Measurements from ENCODE around the gene SZRD1.

DNA sequence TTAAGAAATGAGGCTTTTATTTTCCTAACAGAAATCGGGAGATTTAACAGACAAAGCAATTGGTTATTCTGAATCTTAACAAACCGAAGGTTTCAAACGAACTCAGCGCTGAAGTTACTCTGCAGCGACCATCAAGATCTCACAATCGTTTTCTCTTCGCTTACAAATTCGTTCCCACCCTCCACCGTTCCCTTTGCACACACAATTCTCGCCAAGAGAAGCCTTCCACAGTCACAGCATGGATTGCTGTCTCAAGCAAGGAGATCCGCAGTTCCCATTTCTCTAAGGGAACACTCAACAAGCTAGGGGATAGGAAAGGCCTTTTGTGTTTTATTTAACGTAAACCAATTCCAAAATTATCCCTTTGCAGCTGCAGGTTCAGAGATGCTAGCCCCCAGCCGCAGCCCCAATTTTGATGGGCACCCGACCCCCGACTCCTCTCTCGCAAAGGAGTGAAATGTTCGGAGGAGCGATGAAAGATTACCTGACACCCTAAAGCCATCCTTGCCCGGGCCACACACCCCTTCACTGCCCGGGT is 15.5 kb upstream of the SZRD1 start:
- no peak for TF ChIP-seq RFX5 (IDR thresholded peaks at IDR 0.05)
- TF ChIP-seq, protein P1, sequence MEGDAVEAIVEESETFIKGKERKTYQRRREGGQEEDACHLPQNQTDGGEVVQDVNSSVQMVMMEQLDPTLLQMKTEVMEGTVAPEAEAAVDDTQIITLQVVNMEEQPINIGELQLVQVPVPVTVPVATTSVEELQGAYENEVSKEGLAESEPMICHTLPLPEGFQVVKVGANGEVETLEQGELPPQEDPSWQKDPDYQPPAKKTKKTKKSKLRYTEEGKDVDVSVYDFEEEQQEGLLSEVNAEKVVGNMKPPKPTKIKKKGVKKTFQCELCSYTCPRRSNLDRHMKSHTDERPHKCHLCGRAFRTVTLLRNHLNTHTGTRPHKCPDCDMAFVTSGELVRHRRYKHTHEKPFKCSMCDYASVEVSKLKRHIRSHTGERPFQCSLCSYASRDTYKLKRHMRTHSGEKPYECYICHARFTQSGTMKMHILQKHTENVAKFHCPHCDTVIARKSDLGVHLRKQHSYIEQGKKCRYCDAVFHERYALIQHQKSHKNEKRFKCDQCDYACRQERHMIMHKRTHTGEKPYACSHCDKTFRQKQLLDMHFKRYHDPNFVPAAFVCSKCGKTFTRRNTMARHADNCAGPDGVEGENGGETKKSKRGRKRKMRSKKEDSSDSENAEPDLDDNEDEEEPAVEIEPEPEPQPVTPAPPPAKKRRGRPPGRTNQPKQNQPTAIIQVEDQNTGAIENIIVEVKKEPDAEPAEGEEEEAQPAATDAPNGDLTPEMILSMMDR (IDR thresholded peaks at IDR 0.05): no peak
- TF ChIP-seq, protein P2, sequence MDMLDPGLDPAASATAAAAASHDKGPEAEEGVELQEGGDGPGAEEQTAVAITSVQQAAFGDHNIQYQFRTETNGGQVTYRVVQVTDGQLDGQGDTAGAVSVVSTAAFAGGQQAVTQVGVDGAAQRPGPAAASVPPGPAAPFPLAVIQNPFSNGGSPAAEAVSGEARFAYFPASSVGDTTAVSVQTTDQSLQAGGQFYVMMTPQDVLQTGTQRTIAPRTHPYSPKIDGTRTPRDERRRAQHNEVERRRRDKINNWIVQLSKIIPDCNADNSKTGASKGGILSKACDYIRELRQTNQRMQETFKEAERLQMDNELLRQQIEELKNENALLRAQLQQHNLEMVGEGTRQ (IDR thresholded peaks at IDR 0.05): no peak
- no peak for TF ChIP-seq ZNF302 (CRISPR knock-in tag; IDR thresholded peaks at IDR 0.05)
- no peak for TF ChIP-seq BHLHE40 (IDR thresholded peaks at IDR 0.05; ENCODE audit: low read depth, low read length)
- no peak for TF ChIP-seq EP300 (IDR thresholded peaks at IDR 0.05)
- TF ChIP-seq, protein P3, sequence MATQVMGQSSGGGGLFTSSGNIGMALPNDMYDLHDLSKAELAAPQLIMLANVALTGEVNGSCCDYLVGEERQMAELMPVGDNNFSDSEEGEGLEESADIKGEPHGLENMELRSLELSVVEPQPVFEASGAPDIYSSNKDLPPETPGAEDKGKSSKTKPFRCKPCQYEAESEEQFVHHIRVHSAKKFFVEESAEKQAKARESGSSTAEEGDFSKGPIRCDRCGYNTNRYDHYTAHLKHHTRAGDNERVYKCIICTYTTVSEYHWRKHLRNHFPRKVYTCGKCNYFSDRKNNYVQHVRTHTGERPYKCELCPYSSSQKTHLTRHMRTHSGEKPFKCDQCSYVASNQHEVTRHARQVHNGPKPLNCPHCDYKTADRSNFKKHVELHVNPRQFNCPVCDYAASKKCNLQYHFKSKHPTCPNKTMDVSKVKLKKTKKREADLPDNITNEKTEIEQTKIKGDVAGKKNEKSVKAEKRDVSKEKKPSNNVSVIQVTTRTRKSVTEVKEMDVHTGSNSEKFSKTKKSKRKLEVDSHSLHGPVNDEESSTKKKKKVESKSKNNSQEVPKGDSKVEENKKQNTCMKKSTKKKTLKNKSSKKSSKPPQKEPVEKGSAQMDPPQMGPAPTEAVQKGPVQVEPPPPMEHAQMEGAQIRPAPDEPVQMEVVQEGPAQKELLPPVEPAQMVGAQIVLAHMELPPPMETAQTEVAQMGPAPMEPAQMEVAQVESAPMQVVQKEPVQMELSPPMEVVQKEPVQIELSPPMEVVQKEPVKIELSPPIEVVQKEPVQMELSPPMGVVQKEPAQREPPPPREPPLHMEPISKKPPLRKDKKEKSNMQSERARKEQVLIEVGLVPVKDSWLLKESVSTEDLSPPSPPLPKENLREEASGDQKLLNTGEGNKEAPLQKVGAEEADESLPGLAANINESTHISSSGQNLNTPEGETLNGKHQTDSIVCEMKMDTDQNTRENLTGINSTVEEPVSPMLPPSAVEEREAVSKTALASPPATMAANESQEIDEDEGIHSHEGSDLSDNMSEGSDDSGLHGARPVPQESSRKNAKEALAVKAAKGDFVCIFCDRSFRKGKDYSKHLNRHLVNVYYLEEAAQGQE (IDR thresholded peaks at IDR 0.05): no peak
- TF ChIP-seq, protein P4, sequence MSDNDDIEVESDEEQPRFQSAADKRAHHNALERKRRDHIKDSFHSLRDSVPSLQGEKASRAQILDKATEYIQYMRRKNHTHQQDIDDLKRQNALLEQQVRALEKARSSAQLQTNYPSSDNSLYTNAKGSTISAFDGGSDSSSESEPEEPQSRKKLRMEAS (IDR thresholded peaks at IDR 0.05): no peak
- no peak for TF ChIP-seq CHD4 (IDR thresholded peaks at IDR 0.05; ENCODE audit: borderline replicate concordance)
- no peak for TF ChIP-seq CHD2 (IDR thresholded peaks at IDR 0.05; ENCODE audit: low read length, partially characterized antibody)
- TF ChIP-seq FOSL2 (IDR thresholded peaks at IDR 0.05): no peak
- TF ChIP-seq FOSL2 (CRISPR knock-in tag; IDR thresholded peaks at IDR 0.05): no peak
- no peak for TF ChIP-seq POLR2A (IDR thresholded peaks at IDR 0.05; ENCODE audit: low read length)
